Hepatocyte (in vitro differentiated cells): ENCODE measurements around the gene KIAA2012. TPM values are rescaled to one million over a fixed set of nuclear protein-coding genes. Genes with fewer than 3 reads are reported as not detected.

Experiments
- DNase-seq: peaks from one replicate; pipeline ENCODE4 v3.0.0-alpha.2; 2016; ENCODE audit warnings: low spot score
- H2AFZ ChIP-seq: fragments of 200-600 bp; sonication (generic); 2 replicates; pipeline ENCODE4 v1.6.0; 2016; ENCODE audit warnings: antibody characterized with exemption, mild to moderate bottlenecking
- H3K27ac ChIP-seq: fragments of 200-600 bp; sonication (generic); 2 replicates; pipeline ENCODE4 v1.5.1; 2016; ENCODE audit warnings: mild to moderate bottlenecking
- H3K27me3 ChIP-seq: fragments of 200-600 bp; sonication (generic); 2 replicates; pipeline ENCODE4 v1.6.1; 2016
- H3K36me3 ChIP-seq: fragments of 200-600 bp; sonication (generic); replicated peaks from 2 replicates; pipeline ENCODE4 v1.5.1; 2016; ENCODE audit warnings: low read depth; ENCODE audit not compliant: insufficient read depth
- H3K4me1 ChIP-seq: fragments of 200-600 bp; sonication (generic); 2 replicates; pipeline ENCODE4 v1.5.1; 2016; ENCODE audit warnings: mild to moderate bottlenecking, moderate library complexity; ENCODE audit not compliant: insufficient read depth
- H3K4me2 ChIP-seq: fragments of 200-600 bp; sonication (generic); 2 replicates; pipeline ENCODE4 v1.6.0; 2016
- H3K4me3 ChIP-seq: fragments of 200-600 bp; sonication (generic); 2 replicates; pipeline ENCODE4 v1.5.1; 2016; ENCODE audit warnings: mild to moderate bottlenecking
- H3K79me2 ChIP-seq: fragments of 200-600 bp; sonication (generic); 2 replicates; pipeline ENCODE4 v1.6.0; 2017; ENCODE audit warnings: mild to moderate bottlenecking
- H3K9me2 ChIP-seq: fragments of 200-600 bp; sonication (generic); replicated peaks from 2 replicates; pipeline ENCODE4 v1.6.0; 2017; ENCODE audit warnings: mild to moderate bottlenecking; ENCODE audit not compliant: insufficient read depth
- H3K9me3 ChIP-seq: fragments of 200-600 bp; sonication (generic); 2 replicates; pipeline ENCODE4 v1.5.1; 2016; ENCODE audit warnings: low read depth, mild to moderate bottlenecking
- H4K20me1 ChIP-seq: fragments of 200-600 bp; sonication (generic); 2 replicates; pipeline ENCODE4 v1.6.0; 2016; ENCODE audit warnings: mild to moderate bottlenecking; ENCODE audit not compliant: insufficient read depth, poor library complexity, severe bottlenecking
- CTCF ChIP-seq: fragments of 200-600 bp; sonication (generic); IDR thresholded peaks from 2 replicates; pipeline ENCODE4 v1.5.1; 2016; ENCODE audit warnings: antibody characterized with exemption, mild to moderate bottlenecking; ENCODE audit not compliant: poor library complexity
- EZH2 ChIP-seq: fragments of 200-600 bp; sonication (generic); IDR thresholded peaks from 2 replicates; pipeline ENCODE4 v1.6.1; 2016; ENCODE audit warnings: antibody characterized with exemption, mild to moderate bottlenecking, borderline replicate concordance
- EZH2phosphoT487 ChIP-seq: fragments of 200-600 bp; sonication (generic); IDR thresholded peaks from one replicate; pipeline ENCODE4 v1.6.1; 2018; ENCODE audit warnings: antibody characterized with exemption, mild to moderate bottlenecking, low read depth, moderate library complexity; ENCODE audit not compliant: unreplicated experiment, severe bottlenecking
- WGBS: methylation state at CpG from one replicate; pipeline ENCODE4 v1.1.6; 2016; ENCODE audit warnings: low lambda C conversion rate; ENCODE audit errors: missing lambda C conversion rate; 5-methylcytosine and 5-hydroxymethylcytosine counted together
- polyA plus RNA-seq: library from polyadenylated mRNA; unstranded; fragments of >200 nt; fragmentation: Nextera tagmentation; extraction: Ambion mirVana; gene quantifications from 2 replicates; pipeline ENCODE4 v1.2.1, GENCODE V29; 2016
- total RNA-seq: library from RNA; depleted of rRNA; stranded (reverse); fragments of >200 nt; gene quantifications from 2 replicates; pipeline ENCODE4 v1.2.3, GENCODE V29; 2014

Gene KIAA2012
- total and polyA plus RNA-seq, 2 experiments from 2014 or later, result 0.27 TPM; not detected in 1

DNA sequence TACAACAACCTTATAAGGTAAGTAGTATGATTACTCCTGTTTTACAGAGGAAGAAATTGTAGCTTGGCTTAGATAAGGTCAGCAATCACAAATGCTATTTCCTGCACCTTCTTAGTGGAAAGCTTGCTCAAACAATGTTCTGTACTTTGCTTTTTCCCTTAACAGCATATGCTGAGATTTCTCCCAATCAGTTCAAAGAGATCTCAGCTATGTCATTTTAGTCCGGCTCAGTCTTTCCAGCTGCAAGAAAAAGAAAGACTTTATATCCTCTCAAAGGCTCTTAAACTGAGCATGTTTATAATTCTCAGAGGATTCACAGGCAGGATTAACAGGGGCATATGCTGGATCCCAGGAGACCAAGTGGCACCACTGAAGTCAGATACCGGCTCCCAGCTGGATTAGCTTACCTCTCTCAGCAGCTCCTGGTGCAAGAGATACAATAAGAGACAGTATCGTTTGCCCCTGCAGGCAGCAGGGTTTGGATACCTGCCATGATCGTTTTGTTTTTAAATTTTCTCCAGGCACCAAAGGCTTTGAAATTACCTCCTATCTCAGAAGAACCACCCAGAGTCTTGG, 29.5 kb downstream of the KIAA2012 start:
- no peak overlapping the region for H2AFZ ChIP-seq
- TF ChIP-seq CTCF, result no peak
- TF ChIP-seq EZH2phosphoT487, result no peak
- TF ChIP-seq EZH2, result no peak
- no peaks in the 10 kb centered on the region for H4K20me1 ChIP-seq
- H3K4me1 ChIP-seq, result peaks cover 12% of the 10 kb centered on the region
- H3K9me3 ChIP-seq, result no peaks in the 10 kb centered on the region
- H3K27me3 ChIP-seq, result no peaks in the 10 kb centered on the region
- 20% methylated on average over 4 of the region's 4 CpGs for WGBS
- DNase-seq, result no peak
- H3K4me2 ChIP-seq, result no peak overlapping the region
- no peaks in the 10 kb centered on the region for H3K79me2 ChIP-seq
- no peak overlapping the region for H3K27ac ChIP-seq
- no peaks in the 10 kb centered on the region for H3K36me3 ChIP-seq
- no peaks in the 10 kb centered on the region for H3K9me2 ChIP-seq
- no peak overlapping the region for H3K4me3 ChIP-seq

DNA sequence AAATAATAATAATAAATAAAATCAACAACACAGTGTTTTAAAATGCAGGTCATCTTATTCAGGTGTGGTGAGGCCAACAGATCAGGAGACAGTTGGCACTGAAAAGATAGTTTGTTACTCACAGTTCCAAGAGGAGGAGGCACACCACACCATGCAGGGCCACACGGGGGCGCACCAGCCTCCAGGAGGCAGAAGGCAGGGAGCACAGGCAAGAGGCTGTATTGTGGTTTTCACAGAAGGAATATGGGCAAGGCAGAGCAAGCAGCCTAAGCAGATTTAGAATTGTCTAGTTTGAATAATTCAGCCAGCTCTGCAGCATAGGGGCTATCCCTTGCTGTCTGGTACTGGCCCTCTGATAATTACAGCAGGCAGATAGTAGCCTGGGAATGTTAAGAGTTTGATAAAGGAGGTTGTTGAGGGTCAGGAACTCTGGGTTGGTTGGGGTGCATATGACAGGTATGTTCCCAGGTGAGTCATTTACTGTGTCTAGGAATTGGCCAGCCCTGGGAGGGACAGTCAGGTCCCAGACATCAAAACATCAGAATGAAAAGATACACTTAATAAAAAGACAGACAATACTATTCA, 31.3 kb downstream of the KIAA2012 start:
- DNase-seq, result peak; percentile 65
- no peak for TF ChIP-seq EZH2phosphoT487
- peak; percentile 48 for TF ChIP-seq CTCF
- WGBS, result 17% methylated on average over 2 of the region's 2 CpGs

GRCh38 chr2:202105025-202105424, 32.0 kb downstream of the KIAA2012 start:
- H3K4me2 ChIP-seq, result no peak overlapping the region
- DNase-seq, result no peak

More for the DNA sequence above, 31.3 kb downstream of the KIAA2012 start:
- no peaks in the 10 kb centered on the region for H3K36me3 ChIP-seq
- H3K9me2 ChIP-seq, result no peaks in the 10 kb centered on the region
- H3K79me2 ChIP-seq, result no peaks in the 10 kb centered on the region
- H4K20me1 ChIP-seq, result no peaks in the 10 kb centered on the region
- no peak overlapping the region for H3K4me2 ChIP-seq
- H3K27ac ChIP-seq, result no peak overlapping the region
- no peaks in the 10 kb centered on the region for H3K27me3 ChIP-seq
- no peak overlapping the region for H2AFZ ChIP-seq
- H3K4me3 ChIP-seq, result no peak overlapping the region
- peaks cover 12% of the 10 kb centered on the region for H3K4me1 ChIP-seq
- H3K9me3 ChIP-seq, result no peaks in the 10 kb centered on the region

More at GRCh38 chr2:202105025-202105424, 32.0 kb downstream of the KIAA2012 start:
- Histone ChIP-seq H3K27me3 (no peaks in the 10 kb centered on the region), H3K36me3 (no peaks in the 10 kb centered on the region), H3K79me2 (no peaks in the 10 kb centered on the region), H3K9me3 (no peaks in the 10 kb centered on the region), H3K9me2 (no peaks in the 10 kb centered on the region), H3K4me3 (no peak overlapping the region), H3K4me1 (peaks cover 12% of the 10 kb centered on the region), H4K20me1 (no peaks in the 10 kb centered on the region), H2AFZ (no peak overlapping the region), H3K27ac (no peak overlapping the region)
- TF ChIP-seq CTCF, result no peak
